ENCODE data around the gene TNFRSF11A.

Gene TNFRSF11A

DNA sequence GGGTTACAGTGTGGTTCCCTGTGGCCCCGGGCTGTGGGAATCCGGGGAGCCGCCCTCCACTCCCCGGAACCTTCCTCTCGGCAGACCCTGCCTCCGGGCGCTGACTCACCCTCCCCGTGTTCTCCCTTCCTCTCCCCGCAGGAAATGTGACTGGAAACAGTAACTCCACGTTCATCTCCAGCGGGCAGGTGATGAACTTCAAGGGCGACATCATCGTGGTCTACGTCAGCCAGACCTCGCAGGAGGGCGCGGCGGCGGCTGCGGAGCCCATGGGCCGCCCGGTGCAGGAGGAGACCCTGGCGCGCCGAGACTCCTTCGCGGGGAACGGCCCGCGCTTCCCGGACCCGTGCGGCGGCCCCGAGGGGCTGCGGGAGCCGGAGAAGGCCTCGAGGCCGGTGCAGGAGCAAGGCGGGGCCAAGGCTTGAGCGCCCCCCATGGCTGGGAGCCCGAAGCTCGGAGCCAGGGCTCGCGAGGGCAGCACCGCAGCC lies 59.5 kb downstream of the TNFRSF11A start:
- no peak for DNase-seq

- DNase-seq: no peak
Measured at GRCh38 chr18:62386091-62386490, 61.0 kb downstream of the TNFRSF11A start.

GRCh38 chr18:62386601-62387000 lies 61.5 kb downstream of the TNFRSF11A start:
- no peak for DNase-seq

DNA sequence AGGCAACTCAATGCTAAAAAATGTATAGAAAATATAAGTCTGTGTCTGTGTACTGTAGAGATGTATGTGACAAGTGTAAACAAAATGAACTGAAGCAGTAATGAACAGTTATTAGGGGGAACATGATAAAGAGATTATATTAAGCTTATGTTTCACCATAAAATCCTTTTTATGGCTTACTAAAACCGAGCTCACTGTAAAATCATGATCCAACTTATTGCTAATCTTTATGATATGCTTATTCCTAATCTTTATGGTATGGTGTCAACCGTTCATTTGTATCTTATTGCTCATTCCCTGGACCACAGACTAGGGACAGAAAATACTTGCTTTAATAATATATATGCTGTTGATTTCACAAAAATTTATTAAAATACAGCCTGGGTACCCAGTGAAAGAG lies 62.1 kb downstream of the TNFRSF11A start:
- no peak for DNase-seq

GRCh38 chr18:62388855-62389760 lies 64.0 kb downstream of the TNFRSF11A start:
- no peak for DNase-seq

DNA sequence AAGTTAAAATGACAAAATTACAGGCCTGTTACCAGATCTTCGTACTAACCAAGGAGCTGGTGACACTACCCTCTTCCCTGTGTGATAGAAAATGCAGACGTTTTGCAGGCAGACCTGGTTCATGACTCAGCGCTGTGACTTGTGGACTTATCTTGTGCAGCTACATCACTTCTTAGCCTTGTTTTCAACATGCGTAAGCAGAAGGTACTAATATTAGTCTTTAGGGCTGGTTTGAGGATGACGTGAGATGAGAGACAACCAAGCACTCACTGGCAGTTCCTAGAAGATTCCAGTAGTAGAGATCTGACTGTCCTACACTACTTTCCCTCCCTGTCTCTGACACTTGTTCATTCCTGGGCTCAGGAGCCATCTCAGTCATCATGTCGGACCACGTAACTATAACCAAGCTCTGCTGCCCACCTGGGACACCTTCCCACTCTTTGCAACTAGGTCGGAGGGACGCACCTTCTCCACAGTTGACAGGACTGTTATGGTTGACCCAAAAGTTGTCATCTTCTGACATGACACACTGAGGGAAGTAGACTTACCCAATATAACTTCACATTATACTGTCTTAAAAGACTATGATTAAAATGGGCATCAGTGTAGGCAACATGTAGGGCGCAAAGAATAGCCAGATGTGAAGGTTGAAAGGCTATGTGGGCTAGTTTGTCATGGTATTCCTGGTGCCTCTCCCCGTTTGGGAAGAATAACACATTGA lies 64.8 kb downstream of the TNFRSF11A start:
- DNase-seq: no peak

GRCh38 chr18:62394006-62394763 lies 69.1 kb downstream of the TNFRSF11A start:
- no peak for DNase-seq

GRCh38 chr18:62396381-62396780 lies 71.3 kb downstream of the TNFRSF11A start:
- no peak for DNase-seq

DNA sequence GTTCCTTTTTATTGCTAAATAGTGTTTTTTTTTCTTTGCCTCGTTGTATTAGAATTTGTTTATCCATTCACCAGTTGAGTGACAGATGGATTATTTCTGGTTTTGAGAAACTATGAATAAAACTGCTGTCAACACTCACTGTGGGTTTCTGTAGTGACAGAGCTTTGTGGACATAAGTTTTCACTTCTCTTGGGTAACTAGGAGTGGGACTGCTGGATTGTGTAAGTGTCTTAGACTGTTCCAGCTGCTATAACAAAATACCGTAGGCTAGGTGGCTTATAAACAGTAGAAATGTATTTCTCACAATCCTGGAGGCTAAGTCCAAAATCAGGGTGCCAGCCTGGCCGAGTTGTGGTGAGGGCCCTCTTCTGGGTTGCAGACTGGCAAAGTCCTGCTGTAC lies 71.9 kb downstream of the TNFRSF11A start:
- no peak for DNase-seq

GRCh38 chr18:62398291-62398690 lies 73.2 kb downstream of the TNFRSF11A start:
- DNase-seq: no peak

- no peak for DNase-seq
Measured at GRCh38 chr18:62399276-62399675, 74.2 kb downstream of the TNFRSF11A start.

DNA sequence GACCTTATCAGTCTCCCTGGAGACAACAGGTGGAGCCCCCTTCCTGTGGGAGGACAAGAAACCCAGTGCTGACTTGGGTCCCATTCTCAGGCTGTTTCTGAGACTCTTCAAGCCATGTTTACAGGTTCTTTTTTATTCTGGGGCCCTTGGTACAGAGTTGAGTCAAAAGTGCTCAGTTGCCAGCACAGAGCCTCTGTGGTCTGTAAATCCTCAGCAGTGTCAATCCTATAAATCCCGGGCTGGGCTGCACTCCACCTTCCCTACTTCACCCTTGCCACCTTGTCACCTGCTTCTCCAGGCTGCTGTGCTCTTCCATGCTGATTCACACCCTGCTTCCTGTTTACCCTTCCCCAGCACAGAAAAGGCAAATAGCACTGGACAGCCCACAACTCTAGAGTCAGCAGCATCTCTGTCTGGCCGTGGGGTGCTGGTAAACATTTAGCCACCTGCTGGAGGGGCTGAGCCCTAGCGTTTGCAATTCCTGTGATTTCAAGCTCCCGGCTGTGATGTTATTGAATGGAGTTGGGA lies 74.7 kb downstream of the TNFRSF11A start:
- no peak for DNase-seq

DNA sequence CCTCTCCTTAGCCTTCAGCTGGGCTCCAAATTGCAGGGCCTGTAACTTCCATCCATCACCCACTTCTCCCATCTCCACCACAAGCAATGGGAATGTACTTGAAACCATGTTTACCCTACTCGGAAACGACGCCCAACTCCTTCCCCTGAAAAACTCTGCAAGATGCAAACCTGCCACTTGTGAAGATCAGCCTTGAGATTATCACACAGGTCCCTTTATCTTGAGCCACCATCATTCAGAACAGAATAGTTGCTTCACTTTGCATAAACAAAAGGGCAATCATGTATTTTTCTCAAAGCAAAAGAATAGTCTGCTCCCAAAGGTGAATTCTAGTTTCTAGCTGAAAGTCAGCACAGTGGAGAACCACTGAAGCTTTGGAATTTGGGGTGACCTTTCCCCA lies 75.8 kb downstream of the TNFRSF11A start:
- DNase-seq: no peak

DNA sequence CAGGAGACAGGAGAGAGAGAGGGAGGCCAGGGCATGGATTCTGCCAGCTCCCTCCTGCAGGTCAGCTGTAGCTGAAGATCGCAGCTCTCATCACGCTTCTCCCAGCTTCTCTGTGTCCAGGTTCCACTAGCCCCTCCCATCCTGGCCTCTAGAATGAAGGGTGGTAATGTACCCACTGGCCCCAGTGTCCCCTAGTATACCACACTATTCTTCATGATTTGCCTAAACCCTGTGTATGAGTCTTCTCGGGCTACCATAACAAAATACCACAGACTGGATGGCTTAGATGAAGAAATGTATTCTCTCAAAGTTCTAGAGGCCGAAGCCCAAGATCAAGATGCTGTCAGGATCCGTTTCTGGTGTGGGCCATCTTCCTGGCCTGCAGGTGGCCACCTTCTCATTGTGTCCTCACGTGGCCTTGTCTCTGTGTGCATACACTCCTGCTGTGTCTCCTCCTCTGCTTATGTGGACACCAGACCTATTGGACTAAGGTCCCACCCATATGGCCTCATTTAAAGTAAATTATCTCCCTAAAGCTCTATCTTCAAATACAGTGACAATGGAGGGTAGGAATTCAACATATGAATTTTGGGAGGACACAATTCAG lies 77.3 kb downstream of the TNFRSF11A start:
- DNase-seq: no peak

DNA sequence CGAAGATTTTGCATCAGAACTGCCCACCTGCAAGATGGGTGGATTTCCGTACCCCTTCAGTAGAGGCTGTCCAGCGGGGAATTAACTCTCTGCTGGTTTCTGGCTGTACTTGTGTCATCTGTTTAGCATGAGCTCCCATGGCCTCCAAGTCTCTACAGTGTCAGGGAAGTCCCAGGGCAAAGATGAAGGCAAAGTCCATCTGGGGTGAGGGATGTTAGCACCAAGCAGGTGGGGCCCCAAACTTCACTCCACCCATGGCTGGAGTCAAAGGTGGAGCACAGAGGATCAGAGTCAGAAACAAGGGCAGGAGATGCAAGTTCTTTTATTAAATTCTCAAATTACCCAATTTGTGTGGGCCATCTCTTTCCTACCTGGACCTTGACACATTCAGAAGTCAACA lies 78.0 kb downstream of the TNFRSF11A start:
- no peak for DNase-seq

GRCh38 chr18:62404881-62405280 lies 79.8 kb downstream of the TNFRSF11A start:
- no peak for DNase-seq

DNA sequence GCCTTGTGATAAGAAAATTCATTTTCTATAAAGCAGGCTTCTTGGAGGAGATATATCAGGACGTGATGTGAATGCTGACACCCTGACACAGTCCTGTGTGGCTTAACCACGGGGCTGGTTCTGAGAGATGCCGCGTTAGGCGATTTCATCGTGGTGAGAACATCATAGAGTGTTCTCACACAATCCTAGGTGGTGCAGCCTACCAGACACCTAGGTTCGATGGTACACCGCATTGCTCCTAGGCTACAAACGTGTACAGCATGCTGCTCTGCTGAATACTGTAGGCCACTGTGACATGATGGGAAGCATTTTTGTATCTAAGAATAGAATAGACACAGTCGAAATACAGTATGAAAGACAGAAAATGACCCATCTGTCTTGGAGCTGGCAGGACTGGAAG lies 82.5 kb downstream of the TNFRSF11A start:
- no peak for DNase-seq

DNA sequence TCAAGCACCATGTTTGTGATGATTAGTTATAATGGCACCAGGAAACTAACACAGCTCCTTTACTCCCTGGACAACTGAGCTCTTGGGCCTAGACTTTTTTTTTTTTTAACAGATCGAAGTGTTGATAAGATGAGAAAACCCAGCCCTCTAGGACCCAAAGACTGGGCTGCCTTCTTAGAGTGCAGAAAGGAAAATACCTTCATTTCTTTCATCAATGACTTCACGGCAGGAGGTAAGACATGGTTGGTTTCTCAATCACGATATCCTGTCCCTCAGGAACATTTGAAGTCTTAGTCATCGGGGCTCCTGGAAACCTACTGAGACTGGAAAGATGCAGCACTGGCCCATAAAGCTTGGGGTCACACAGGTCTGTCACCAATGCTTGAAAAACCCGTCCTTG lies 84.7 kb downstream of the TNFRSF11A start:
- DNase-seq: no peak

DNA sequence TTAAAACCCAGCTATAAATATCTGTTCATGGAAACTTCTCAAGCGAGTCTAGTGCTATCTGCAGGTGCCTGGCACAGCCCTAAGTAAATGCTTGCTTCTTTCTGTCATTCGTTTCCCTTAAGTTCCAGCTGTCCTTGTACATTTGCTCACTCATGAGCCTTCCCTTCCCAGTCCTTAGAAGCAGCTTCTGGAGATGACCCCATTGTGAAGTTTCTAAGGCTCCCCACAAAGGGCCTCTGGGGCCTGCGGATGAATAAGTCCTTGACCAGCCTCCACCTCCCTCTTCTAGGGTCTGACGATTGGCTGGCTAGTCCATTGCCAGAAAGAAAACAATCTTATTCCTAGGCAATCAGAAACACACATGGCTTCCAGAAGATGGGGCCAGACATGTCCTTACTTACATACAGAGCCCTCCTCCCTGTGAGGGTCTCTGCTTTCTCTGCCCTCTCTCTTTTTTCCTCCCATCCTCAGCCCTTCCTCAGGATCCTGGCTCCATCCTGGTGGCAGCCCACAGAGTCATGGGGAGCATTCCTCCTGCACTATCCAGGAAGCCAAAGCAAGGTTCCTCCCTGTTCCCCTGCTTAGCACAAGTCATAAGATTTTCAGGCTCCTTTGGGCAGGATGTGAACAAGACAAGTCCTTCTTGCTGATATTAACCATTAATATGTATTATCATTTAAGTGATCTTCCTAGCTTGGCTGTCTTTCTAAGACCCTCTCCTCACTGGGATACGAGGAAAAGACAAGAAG lies 87.3 kb downstream of the TNFRSF11A start:
- DNase-seq: no peak

DNA sequence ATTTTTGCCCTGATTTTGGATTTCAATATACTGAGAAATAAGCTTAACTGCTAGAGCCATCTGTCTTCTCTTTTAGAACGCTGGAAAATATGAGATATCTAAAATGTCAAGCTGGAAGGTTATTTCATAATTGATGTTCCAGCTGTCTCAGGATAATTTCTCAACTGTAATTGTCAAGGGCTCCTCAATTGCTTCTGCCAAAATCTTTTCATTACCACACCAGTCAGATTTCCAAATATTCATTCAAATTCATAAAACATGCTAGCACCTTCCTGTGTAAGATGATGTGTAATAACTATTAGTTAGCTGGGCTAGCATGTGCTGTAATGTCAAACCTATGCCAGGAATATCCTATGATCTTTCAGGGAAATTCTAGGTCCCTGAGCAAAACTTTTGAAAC lies 88.1 kb downstream of the TNFRSF11A start:
- no peak for DNase-seq

GRCh38 chr18:62418258-62418657 lies 93.1 kb downstream of the TNFRSF11A start:
- no peak for DNase-seq

DNA sequence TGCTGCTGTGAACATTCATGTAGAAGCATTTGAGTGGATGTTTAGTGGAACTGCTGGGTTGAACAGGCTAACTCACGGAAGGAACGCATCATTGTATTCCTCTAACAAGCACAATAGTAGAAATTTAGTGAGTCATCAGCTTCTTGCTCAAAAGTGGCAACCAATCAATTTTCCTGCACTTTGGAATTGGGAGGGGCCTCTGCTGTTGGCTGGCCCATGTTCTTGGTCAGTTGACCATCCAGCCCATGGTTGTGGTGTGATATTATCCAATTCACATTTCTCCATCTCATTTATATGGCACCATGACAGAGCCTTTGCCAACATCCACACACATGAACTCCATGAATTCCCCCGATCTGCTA lies 95.0 kb downstream of the TNFRSF11A start:
- DNase-seq: peak in 1 of 2 donors; percentile 34
